ENCODE data around the gene ZNF23. TPM values are rescaled to one million over a fixed set of nuclear protein-coding genes. Genes with fewer than 3 reads are reported as not detected.

Gene ZNF23
- total RNA-seq, 1 donor from 2014 or later, result 6.0 TPM

- Mint-ChIP-seq H3K36me3 (ENCODE audit: low read depth) (peaks cover 14% of the 10 kb centered on the region), H3K27ac (no peak overlapping the region), H3K4me3 (ENCODE audit: low read depth) (no peak overlapping the region), H3K27me3 (ENCODE audit: low read depth) (no peaks in the 10 kb centered on the region), H3K4me1 (ENCODE audit: low read depth) (peaks cover 6% of the 10 kb centered on the region), H3K9me3 (peaks cover 5% of the 10 kb centered on the region)
- intact Hi-C loops (cut with micrococcal nuclease), result no loop called here
- DNase-seq (ENCODE audit: low spot score), result no peak
Measured at GRCh38 chr16:71459510-71459909, 2.5 kb downstream of the ZNF23 start.

GRCh38 chr16:71456801-71457200, 5.2 kb downstream of the ZNF23 start:
- no peak overlapping the region for H3K4me3 Mint-ChIP-seq (ENCODE audit: low read depth)
- H3K4me1 Mint-ChIP-seq (ENCODE audit: low read depth), result no peaks in the 10 kb centered on the region
- intact Hi-C loops (cut with micrococcal nuclease), result no loop called here
- no peaks in the 10 kb centered on the region for H3K27me3 Mint-ChIP-seq (ENCODE audit: low read depth)
- DNase-seq (ENCODE audit: low spot score), result no peak
- H3K36me3 Mint-ChIP-seq (ENCODE audit: low read depth), result peaks cover 41% of the 10 kb centered on the region
- H3K9me3 Mint-ChIP-seq, result peaks cover 22% of the 10 kb centered on the region
- H3K27ac Mint-ChIP-seq, result no peak overlapping the region

- H3K9me3 Mint-ChIP-seq, result peaks cover 57% of the 10 kb centered on the region
- H3K27me3 Mint-ChIP-seq (ENCODE audit: low read depth), result no peaks in the 10 kb centered on the region
- no peak overlapping the region for H3K4me3 Mint-ChIP-seq (ENCODE audit: low read depth)
- intact Hi-C loops (cut with micrococcal nuclease), result no loop called here
- no peak overlapping the region for H3K27ac Mint-ChIP-seq
- no peak for DNase-seq (ENCODE audit: low spot score)
- H3K4me1 Mint-ChIP-seq (ENCODE audit: low read depth), result no peaks in the 10 kb centered on the region
- peaks cover 79% of the 10 kb centered on the region for H3K36me3 Mint-ChIP-seq (ENCODE audit: low read depth)
Measured at GRCh38 chr16:71453036-71453435, 9.0 kb downstream of the ZNF23 start.

GRCh38 chr16:71449020-71449419, 13.0 kb downstream of the ZNF23 start:
- no peak for DNase-seq (ENCODE audit: low spot score)
- H3K4me1 Mint-ChIP-seq (ENCODE audit: low read depth), result no peaks in the 10 kb centered on the region
- no peak overlapping the region for H3K4me3 Mint-ChIP-seq (ENCODE audit: low read depth)
- intact Hi-C loops (cut with micrococcal nuclease), result no loop called here
- H3K9me3 Mint-ChIP-seq, result peaks cover 70% of the 10 kb centered on the region
- H3K27ac Mint-ChIP-seq, result no peak overlapping the region
- no peaks in the 10 kb centered on the region for H3K27me3 Mint-ChIP-seq (ENCODE audit: low read depth)
- peaks cover 65% of the 10 kb centered on the region for H3K36me3 Mint-ChIP-seq (ENCODE audit: low read depth)

GRCh38 chr16:71448274-71448866, 13.7 kb downstream of the ZNF23 start:
- Mint-ChIP-seq H3K4me1 (ENCODE audit: low read depth) (no peaks in the 10 kb centered on the region), H3K4me3 (ENCODE audit: low read depth) (no peak overlapping the region), H3K27ac (no peak overlapping the region), H3K9me3 (peaks cover 73% of the 10 kb centered on the region), H3K36me3 (ENCODE audit: low read depth) (peaks cover 59% of the 10 kb centered on the region), H3K27me3 (ENCODE audit: low read depth) (no peaks in the 10 kb centered on the region)
- no peak for DNase-seq (ENCODE audit: low spot score)
- intact Hi-C loops (cut with micrococcal nuclease), result no loop called here

GRCh38 chr16:71443714-71444113, 18.3 kb downstream of the ZNF23 start:
- Mint-ChIP-seq H3K4me3 (ENCODE audit: low read depth) (no peak overlapping the region), H3K27me3 (ENCODE audit: low read depth) (no peaks in the 10 kb centered on the region), H3K4me1 (ENCODE audit: low read depth) (no peaks in the 10 kb centered on the region), H3K27ac (no peak overlapping the region), H3K9me3 (peaks cover 31% of the 10 kb centered on the region), H3K36me3 (ENCODE audit: low read depth) (peaks cover 12% of the 10 kb centered on the region)
- no peak for DNase-seq (ENCODE audit: low spot score)
- intact Hi-C loops (cut with micrococcal nuclease), result loop anchor here (5.0 kb wide), 1 partner anchor 54 kb away; no protein-coding TSS in a partner anchor

- H3K9me3 Mint-ChIP-seq, result peaks cover 18% of the 10 kb centered on the region
- no peak within 1 kb of the TSS for H3K27ac Mint-ChIP-seq
- intact Hi-C loops (cut with micrococcal nuclease), result loop anchor here (5.0 kb wide), 1 partner anchor 55 kb away; no protein-coding TSS in a partner anchor
- no peaks in the 10 kb centered on the region for H3K27me3 Mint-ChIP-seq (ENCODE audit: low read depth)
- no peak for DNase-seq (ENCODE audit: low spot score)
- H3K4me3 Mint-ChIP-seq (ENCODE audit: low read depth), result no peak within 1 kb of the TSS
- no peaks in the 10 kb centered on the region for H3K36me3 Mint-ChIP-seq (ENCODE audit: low read depth)
- no peaks in the 10 kb centered on the region for H3K4me1 Mint-ChIP-seq (ENCODE audit: low read depth)
Measured at GRCh38 chr16:71442051-71442440, 20.0 kb downstream of the ZNF23 start, which contains the start of gene TLE7. Gene TLE7 (minus strand): TSS chr16:71442054. CDS start chr16:71433324, 8,730 bp downstream.

GRCh38 chr16:71441348-71442050, 20.5 kb downstream of the ZNF23 start:
- H3K27ac Mint-ChIP-seq, result no peak overlapping the region
- intact Hi-C loops (cut with micrococcal nuclease), result loop anchor here (5.0 kb wide), 1 partner anchor 56 kb away; no protein-coding TSS in a partner anchor

GRCh38 chr16:71440669-71441347, 21.2 kb downstream of the ZNF23 start:
- DNase-seq (ENCODE audit: low spot score), result no peak

More at GRCh38 chr16:71441348-71442050, 20.5 kb downstream of the ZNF23 start:
- DNase-seq (ENCODE audit: low spot score), result no peak
- H3K36me3 Mint-ChIP-seq (ENCODE audit: low read depth), result no peaks in the 10 kb centered on the region
- peaks cover 18% of the 10 kb centered on the region for H3K9me3 Mint-ChIP-seq
- no peaks in the 10 kb centered on the region for H3K4me1 Mint-ChIP-seq (ENCODE audit: low read depth)
- H3K4me3 Mint-ChIP-seq (ENCODE audit: low read depth), result no peak overlapping the region
- no peaks in the 10 kb centered on the region for H3K27me3 Mint-ChIP-seq (ENCODE audit: low read depth)

GRCh38 chr16:71439523-71439922, 22.5 kb downstream of the ZNF23 start:
- Mint-ChIP-seq H3K4me1 (ENCODE audit: low read depth) (no peaks in the 10 kb centered on the region), H3K4me3 (ENCODE audit: low read depth) (no peak overlapping the region), H3K9me3 (peaks cover 6% of the 10 kb centered on the region), H3K27me3 (ENCODE audit: low read depth) (no peaks in the 10 kb centered on the region), H3K36me3 (ENCODE audit: low read depth) (no peaks in the 10 kb centered on the region), H3K27ac (no peak overlapping the region)
- DNase-seq (ENCODE audit: low spot score), result no peak
- intact Hi-C loops (cut with micrococcal nuclease), result no loop called here

More at GRCh38 chr16:71440669-71441347, 21.2 kb downstream of the ZNF23 start:
- H3K4me3 Mint-ChIP-seq (ENCODE audit: low read depth), result no peak overlapping the region
- no peaks in the 10 kb centered on the region for H3K36me3 Mint-ChIP-seq (ENCODE audit: low read depth)
- no peaks in the 10 kb centered on the region for H3K27me3 Mint-ChIP-seq (ENCODE audit: low read depth)
- no peaks in the 10 kb centered on the region for H3K4me1 Mint-ChIP-seq (ENCODE audit: low read depth)
- intact Hi-C loops (cut with micrococcal nuclease), result loop anchor here (5.0 kb wide), 1 partner anchor 56 kb away; no protein-coding TSS in a partner anchor
- no peak overlapping the region for H3K27ac Mint-ChIP-seq
- peaks cover 15% of the 10 kb centered on the region for H3K9me3 Mint-ChIP-seq

GRCh38 chr16:71436473-71436872, 25.6 kb downstream of the ZNF23 start:
- no peak for DNase-seq (ENCODE audit: low spot score)
- H3K4me3 Mint-ChIP-seq (ENCODE audit: low read depth), result no peak overlapping the region
- no peaks in the 10 kb centered on the region for H3K9me3 Mint-ChIP-seq
- no peak overlapping the region for H3K27ac Mint-ChIP-seq
- no peaks in the 10 kb centered on the region for H3K27me3 Mint-ChIP-seq (ENCODE audit: low read depth)
- H3K36me3 Mint-ChIP-seq (ENCODE audit: low read depth), result no peaks in the 10 kb centered on the region
- intact Hi-C loops (cut with micrococcal nuclease), result no loop called here
- H3K4me1 Mint-ChIP-seq (ENCODE audit: low read depth), result no peaks in the 10 kb centered on the region

GRCh38 chr16:71432906-71433305, 29.1 kb downstream of the ZNF23 start:
- peaks cover 3% of the 10 kb centered on the region for H3K27me3 Mint-ChIP-seq (ENCODE audit: low read depth)
- DNase-seq (ENCODE audit: low spot score), result no peak
- no peaks in the 10 kb centered on the region for H3K36me3 Mint-ChIP-seq (ENCODE audit: low read depth)
- intact Hi-C loops (cut with micrococcal nuclease), result no loop called here
- no peaks in the 10 kb centered on the region for H3K9me3 Mint-ChIP-seq
- H3K4me1 Mint-ChIP-seq (ENCODE audit: low read depth), result no peaks in the 10 kb centered on the region
- H3K4me3 Mint-ChIP-seq (ENCODE audit: low read depth), result no peak overlapping the region
- H3K27ac Mint-ChIP-seq, result no peak overlapping the region

GRCh38 chr16:71431991-71432390, 30.1 kb downstream of the ZNF23 start:
- intact Hi-C loops (cut with micrococcal nuclease), result no loop called here
- H3K36me3 Mint-ChIP-seq (ENCODE audit: low read depth), result no peaks in the 10 kb centered on the region

More at GRCh38 chr16:71431991-71432390, 30.1 kb downstream of the ZNF23 start:
- no peak overlapping the region for H3K4me3 Mint-ChIP-seq (ENCODE audit: low read depth)
- no peaks in the 10 kb centered on the region for H3K9me3 Mint-ChIP-seq
- peaks cover 7% of the 10 kb centered on the region for H3K27me3 Mint-ChIP-seq (ENCODE audit: low read depth)
- DNase-seq (ENCODE audit: low spot score), result no peak
- H3K4me1 Mint-ChIP-seq (ENCODE audit: low read depth), result no peaks in the 10 kb centered on the region
- H3K27ac Mint-ChIP-seq, result no peak overlapping the region

Data from activated T-helper 2 cell treated with anti-CD3 and anti-CD28 coated beads, Interferon-gamma antibody, Interleukin-2, Interleukin-4, amounts not matched to agents 10 μg/mL and 5 μg/mL and 100 μg/mL, durations not matched to agents 14 hours and 24 hours and 36 hours (primary cell).